Epithelial cell of proximal tubule (primary cell): ENCODE data around the gene SHANK1. TPM values are rescaled to one million over a fixed set of nuclear protein-coding genes. Genes with fewer than 3 reads are reported as not detected.

Experiments
- DNase-seq: peaks from one replicate; pipeline ENCODE4 v3.0.0-alpha.2; 2011; ENCODE audit warnings: low read depth
- H3K4me3 ChIP-seq: 2 replicates; pipeline ENCODE4 v1.5.1; 2011; ENCODE audit warnings: low read depth, mild to moderate bottlenecking, low read length
- total RNA-seq: library from RNA; depleted of rRNA; stranded (reverse); fragments of >200 nt; gene quantifications from 2 replicates; pipeline ENCODE4 v1.2.3, GENCODE V29; 2015
- TF ChIP-seq, protein P1 (sequence below): conservative IDR thresholded peaks from 2 replicates; pipeline ENCODE4 v1.5.1; 2012; ENCODE audit warnings: low read depth, mild to moderate bottlenecking, low read length

Gene SHANK1
- total RNA-seq, 1 donor from 2014 or later: 0.29 TPM

DNA sequence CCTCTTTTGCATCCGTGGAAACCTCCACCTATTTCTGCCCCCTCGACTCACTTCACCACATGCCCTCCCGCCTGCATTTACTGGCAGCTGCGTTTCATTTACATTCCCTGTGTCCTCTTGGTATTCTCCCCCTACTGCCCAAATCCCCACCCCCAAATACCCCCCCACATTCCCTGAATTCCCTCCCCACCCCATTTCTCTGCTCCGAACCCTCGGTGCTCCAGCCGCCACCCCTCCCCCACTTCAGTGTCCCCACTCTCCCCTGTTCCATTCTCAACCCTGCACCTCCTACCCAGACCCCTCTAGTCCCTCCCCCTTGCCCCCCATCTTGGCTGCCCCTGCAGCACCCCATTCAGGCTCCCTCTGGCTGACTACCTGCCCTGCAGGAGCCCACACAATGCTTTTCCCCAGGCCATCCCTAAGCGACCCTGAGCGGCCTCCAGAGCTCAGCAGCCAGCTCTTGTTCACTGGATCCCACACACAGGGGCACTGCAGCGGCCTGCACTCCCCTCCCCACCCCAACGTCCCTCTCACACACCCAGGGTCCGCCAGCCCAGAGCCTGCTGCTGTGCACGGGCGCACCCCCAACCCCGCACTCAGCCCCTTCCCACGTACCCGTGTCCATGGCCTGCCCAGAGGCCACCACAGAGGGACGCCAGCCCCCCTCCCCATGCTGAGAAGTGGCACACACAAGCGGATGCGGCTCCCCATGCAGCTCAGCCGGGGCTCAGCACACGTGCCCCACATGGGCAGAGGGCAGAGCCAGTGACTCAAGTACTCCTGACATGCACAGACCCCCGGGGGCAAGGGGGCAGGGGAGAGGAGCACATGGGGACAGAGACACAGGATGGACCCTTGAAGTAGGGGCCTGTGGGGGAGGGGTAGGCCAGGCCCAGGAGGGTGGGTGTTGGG lies 26.3 kb downstream of the SHANK1 start:
- no peak for DNase-seq
- no peak overlapping the region for H3K4me3 ChIP-seq
- TF ChIP-seq, protein P1, sequence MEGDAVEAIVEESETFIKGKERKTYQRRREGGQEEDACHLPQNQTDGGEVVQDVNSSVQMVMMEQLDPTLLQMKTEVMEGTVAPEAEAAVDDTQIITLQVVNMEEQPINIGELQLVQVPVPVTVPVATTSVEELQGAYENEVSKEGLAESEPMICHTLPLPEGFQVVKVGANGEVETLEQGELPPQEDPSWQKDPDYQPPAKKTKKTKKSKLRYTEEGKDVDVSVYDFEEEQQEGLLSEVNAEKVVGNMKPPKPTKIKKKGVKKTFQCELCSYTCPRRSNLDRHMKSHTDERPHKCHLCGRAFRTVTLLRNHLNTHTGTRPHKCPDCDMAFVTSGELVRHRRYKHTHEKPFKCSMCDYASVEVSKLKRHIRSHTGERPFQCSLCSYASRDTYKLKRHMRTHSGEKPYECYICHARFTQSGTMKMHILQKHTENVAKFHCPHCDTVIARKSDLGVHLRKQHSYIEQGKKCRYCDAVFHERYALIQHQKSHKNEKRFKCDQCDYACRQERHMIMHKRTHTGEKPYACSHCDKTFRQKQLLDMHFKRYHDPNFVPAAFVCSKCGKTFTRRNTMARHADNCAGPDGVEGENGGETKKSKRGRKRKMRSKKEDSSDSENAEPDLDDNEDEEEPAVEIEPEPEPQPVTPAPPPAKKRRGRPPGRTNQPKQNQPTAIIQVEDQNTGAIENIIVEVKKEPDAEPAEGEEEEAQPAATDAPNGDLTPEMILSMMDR: no peak

DNA sequence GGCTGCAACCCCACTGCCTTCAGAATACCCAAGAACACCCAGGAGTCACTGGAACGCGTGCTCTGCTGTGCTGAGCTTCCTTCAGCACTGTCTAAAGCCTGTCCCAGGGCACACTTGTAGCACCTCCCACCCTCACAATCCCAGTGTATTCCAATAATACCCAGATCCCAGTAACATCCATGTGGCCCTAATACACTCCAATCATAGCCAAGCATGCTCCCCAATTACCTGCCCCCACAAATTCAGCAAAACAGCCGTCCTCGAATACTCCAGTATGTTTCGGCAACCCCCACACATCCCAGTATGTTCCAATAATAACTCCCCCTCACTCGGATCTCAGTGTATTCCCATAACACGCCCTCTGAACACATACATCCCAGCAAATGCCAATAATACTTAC lies 29.2 kb downstream of the SHANK1 start:
- DNase-seq: no peak
- no peak overlapping the region for H3K4me3 ChIP-seq
- TF ChIP-seq, protein P1: no peak

DNA sequence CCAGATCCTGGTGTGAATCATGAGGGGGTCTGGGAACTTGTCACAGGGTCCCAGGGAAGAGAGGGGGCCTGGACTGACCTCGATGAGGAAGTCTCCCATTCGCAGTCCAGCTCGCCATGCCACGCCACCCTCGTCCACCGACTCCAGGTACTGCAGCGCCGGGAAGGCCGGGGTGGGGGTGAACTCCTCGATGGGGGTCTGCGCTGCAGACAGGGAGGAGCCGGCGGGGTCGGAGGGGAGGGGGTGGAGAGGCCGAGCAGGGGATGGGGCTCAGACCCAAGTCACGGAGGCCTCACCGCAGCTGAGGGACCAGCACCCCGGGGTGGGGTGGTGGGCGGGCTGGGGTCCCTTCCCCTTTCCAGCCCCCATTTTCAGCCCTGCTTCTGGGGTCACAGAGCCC lies 30.8 kb downstream of the SHANK1 start:
- TF ChIP-seq, protein P1: no peak
- no peak overlapping the region for H3K4me3 ChIP-seq
- DNase-seq: no peak

DNA sequence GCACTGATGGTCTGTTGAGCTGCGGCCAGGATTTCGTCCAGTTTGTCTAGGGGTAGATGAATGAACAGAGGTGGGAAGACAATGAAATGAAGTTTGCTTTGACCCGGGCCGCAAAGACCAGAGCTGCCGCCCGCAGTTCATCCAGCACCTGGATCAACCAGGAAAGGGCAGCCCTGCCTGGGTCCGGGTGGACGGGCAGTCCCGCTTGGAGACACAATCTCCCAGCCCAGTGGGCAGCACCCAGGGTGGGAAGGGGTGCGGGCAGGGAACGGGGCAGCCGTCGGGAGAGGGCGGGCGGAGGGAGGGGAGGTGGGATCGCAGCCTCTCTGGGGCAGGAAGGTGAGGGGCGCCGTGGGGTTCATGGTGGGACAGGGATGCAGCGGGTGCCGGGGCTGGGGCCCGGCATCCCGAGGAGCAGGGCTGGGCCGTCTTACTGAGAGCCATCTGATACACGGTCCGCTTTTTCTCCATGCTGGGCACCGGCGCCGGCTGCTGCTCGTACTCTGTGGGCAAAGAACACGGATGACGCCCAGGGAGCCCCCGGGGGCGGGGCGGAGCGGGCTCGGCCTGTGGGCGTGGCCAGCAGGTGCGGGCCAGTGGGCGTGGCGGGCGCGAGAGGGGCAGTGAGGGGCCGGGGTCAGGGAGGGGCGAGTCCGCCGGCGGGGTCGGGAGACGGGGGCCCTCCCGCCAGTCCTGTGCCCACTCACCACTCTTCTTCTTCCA lies 33.1 kb downstream of the SHANK1 start:
- TF ChIP-seq, protein P1: no peak
- DNase-seq: no peak
- H3K4me3 ChIP-seq: no peak overlapping the region

DNA sequence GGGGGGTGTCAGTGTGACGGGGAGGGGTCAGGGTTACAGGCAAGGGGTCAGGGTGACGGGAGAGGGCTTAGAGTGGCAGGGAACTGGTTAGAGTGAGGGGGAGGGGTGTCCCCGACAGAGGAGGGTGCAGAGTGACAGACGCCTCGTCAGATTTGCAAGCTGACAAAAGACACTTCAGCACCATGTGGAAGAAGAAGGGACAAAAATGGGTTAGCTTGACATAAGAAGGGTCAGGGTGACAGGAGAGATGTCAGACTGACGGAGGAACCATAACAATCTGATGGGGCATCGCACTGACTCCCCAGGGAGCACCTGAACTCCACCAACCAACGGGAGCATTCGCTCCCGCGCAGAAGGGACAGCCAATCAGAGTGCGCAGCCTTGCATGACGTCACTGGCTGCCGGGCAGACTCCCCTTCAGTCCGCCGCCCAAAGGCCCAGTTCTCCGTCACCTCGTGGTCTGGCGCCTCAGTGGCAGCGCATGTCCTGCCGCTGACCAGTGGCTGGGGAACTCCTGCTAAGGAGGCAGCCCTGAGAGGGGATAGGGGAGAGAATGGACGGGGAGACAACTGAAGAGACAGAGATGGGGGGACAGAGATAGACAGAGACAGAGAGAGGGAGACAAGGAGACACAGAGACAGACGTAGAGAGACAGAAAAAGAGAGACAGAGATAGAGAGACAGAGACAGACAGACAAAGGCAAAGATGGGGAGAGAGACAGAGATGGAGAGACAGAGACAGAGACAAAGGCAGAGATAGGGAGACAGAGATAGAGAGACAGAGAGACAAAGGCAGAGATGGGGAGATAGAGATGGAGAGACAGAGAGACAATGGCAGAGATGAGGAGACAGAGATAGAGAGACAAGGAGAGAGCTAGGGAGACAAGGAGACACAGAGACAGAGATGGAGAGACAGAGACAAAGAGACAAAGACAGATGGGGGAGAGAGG lies 40.2 kb downstream of the SHANK1 start:
- H3K4me3 ChIP-seq: no peak overlapping the region
- DNase-seq: no peak
- TF ChIP-seq, protein P1: no peak

DNA sequence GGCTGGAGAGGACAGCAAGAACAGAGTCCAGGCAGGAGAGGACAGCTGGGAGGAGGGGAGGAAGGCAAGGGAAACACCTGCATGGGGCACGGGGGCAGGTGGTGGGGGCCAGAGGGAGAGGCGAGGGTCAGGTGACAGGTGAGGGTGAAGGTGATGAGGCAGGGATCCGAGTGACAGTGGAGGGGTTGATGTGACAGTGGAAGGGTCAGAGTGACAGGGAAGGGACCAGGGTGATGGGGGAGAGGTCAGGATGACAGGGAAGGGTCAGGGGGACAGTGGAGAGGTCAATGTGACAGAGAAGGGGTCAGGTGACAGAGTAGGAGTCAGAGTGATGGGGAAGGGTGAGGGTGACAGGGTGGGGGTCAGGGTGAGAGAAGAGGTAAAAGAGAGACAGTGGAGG lies 41.3 kb downstream of the SHANK1 start:
- DNase-seq: no peak
- TF ChIP-seq, protein P1: no peak

More for the DNA sequence above, 41.3 kb downstream of the SHANK1 start:
- no peak overlapping the region for H3K4me3 ChIP-seq
